Stimulated activated CD8-positive, alpha-beta memory T cell treated with anti-CD3 and anti-CD28 coated beads, Interleukin-15, amount 100 ng/mL, for 1 hour (primary cell): ENCODE measurements around the gene BAZ2B.

Experiments
- DNase-seq: peaks from one replicate; pipeline ENCODE4 v3.0.0-alpha.2; 2020; ENCODE audit warnings: low read depth

The BAZ2B gene

DNA sequence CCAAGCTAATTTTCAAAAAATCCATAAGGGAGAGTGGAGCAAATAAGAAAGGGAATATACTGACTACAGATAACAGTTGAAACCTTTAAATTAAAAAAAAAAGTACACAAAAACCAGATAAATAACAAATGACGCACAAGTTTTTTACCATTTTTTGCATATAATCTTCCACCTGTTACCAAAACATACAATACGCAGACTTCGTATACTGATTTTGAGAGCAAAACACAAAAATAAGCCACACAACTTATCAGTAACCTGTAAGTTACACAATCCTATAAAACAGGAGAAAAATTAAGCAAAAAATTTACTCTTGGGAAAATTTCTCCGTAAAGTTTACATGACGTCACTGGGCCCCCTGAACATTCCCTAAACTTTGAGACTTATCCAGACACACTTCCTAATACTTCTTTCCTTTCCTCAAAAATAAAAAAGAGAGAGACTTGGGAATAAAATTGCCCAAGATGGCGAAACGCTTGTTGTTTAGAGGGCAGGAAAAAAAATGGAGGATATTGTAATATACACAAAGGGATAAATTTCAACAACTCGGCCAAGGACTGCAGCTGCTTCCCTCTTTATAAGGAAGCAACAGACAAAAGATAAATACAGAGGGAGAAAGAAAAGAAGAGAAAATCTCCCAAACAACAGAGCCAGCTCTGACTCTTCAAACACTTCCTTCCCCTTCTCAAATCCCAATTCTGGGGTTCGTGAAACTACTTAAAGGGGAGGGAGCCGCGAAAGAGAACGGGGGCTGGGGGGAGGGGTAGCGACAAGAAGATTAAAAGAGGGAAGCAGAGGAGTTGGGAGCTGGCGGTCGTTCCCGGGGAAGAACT is 1.6 kb downstream of the BAZ2B start:
- no peak for DNase-seq

DNA sequence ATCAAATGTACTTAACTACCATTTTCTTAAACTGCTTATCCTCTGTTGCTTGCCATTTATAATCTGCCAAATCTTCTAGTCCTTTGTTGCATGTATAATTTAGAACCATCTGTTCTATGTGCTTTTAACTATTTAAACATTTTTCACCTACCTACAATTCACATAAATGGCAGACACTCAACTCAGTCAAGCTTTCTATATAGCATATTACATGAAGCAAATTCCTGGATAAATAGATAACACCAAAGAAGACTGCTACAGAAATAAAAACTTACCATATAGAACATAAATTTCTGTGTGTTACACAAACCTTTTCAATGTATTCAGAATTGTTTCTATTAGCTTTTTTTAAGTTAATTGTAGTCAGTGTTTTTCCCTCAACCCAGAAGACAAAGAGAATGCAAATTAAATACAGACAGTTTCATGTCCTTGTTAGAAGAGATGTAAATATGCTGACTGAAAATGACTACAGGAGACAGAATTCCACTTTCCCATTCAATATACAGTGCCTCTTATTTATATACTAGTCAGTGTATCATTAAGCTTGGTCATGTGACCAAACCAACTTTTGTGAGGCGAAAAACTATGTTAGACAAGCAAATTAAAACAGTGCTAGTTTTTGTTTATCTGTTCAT is 2.6 kb downstream of the BAZ2B start:
- DNase-seq = no peak

DNA sequence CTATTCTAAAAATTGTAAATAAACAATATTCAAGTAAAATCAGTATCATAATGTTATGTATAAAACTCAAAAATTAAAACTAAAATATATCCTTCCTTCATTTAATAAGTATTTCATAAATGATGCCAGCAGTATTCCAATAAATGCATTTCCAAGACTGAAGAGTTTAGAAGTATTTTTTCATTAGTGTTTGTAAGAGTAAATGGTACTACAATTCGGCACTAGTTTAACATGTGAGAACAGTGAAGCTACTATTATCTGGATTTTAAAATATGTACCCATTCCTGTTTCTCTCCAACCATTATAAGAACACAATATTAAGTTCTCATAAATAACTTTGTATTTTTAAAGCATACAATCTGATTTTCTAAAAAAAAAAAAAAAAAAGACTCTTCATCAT is 3.3 kb downstream of the BAZ2B start:
- DNase-seq = no peak

DNA sequence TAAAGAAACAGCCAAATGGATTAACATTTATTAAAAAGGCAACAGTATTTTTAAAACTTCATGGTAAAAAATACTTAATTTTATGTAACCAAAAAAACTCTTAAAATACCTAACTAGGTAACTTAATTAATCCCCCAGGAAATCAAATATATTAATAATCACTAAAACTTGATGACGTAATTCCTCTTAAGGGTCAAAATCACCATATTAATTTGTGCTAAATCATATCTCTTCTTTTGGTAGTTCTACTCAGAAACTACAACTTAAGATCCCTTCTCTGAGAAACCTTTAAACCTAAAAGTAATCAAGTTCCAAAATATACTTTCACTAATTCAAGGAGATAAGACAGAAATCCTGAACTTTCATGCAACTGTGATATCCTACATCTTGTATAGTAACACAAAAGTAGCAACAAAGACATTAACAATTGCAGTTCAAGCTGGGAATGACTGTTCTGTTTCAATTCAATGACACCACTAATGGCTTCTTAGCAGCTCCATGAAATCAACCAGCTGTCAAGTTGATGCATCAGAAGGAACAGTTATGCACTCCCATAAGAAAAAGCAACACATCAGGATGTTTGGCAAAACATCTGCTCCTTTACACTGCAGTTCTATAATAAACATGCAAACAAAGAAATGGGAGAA is 4.0 kb downstream of the BAZ2B start:
- no peak for DNase-seq

DNA sequence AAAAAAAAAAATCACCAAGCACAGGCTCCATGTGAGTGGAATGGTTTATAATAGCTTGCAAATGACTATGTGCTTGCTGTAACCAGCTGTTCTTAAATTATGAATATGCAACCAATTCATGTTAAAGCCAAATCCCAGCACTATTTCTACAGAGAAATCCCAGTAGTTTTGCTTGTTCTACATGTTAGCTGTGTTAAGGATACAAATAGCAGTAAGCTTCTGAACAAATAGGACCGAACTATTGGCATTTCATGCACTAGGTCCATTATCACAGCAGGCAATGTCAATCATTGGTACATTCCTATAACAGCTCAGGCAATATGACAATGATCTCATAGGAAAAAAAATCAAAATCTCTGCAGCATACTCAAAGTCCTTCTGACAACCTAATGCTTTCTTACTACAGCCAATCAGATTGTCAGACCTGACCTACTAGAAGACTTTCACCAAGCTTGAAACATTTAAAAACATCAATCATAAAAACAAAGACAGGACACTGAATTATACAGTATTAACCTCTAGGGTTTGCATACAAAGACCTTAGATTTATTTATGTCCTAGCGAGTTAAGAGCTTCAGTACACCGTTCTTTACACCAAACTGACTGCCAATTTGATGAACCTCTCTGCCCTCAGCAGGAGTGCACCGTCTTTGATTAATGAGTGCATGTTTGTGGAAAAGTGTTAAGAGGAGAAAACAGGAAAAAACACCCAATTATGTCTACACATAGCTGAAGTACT is 6.4 kb downstream of the BAZ2B start:
- DNase-seq = no peak

DNA sequence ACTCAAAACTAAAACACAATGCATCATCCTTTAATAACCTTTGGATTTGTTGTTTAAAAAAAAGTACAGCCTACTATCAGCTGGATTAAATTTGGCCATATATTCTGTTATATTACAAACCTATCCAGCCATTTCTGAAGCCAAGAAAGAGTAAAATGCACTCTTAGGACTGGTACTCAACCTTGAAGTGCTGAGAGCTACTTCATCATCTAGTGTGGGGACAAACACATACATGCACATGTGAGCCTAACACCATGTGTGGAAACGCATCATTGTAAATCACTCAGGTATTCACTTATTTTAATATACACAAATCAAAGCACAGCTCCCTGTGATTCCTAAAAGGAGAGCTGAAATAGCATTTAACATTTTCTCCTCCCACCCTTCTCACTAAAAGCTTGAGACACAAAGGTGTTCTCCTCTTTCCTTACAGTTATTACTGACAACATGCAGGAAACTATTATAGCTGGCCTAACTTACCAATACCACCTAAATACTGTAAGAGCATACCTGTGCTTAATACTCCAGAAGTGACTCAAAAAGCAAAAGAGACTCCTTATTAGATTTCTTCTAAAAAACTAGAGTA is 7.5 kb downstream of the BAZ2B start:
- no peak for DNase-seq

DNA sequence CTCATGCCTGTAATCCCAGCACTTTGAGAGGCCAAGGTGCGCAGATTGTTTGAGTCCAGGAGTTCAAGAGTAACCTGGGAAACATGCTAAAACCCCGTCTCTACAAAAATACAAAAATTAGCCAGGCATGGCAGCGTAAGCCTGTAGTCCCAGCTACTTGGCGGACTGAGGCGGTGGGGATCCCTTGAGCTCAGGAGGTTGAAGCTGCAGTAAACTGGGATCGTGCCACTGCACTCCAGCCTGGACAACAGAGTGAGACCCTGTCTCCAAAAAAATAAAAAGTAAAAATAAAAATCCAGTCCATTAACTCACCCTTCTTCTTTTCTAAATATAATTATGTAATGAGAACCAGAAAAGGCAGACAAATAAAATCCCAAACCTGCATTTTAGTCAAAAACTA is 8.2 kb downstream of the BAZ2B start:
- DNase-seq = no peak

DNA sequence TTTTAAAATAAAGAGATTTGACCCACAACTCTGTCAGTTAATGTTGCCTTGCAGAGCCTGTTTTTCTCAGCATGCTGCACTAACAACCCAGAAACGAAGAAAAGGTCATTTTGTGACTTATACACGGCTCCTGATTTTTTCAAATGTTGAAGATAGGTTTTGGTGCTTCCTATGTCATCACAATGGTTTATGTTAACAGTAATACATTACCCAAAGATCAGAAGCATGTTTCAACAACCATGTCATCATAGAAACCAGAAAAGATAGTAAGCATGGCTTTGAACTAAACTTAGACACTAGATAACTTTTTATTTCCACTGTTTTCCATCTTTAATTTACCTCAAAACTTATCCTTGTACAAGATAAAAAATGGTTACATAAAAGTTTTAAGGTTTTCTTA is 10.1 kb downstream of the BAZ2B start:
- no peak for DNase-seq

DNA sequence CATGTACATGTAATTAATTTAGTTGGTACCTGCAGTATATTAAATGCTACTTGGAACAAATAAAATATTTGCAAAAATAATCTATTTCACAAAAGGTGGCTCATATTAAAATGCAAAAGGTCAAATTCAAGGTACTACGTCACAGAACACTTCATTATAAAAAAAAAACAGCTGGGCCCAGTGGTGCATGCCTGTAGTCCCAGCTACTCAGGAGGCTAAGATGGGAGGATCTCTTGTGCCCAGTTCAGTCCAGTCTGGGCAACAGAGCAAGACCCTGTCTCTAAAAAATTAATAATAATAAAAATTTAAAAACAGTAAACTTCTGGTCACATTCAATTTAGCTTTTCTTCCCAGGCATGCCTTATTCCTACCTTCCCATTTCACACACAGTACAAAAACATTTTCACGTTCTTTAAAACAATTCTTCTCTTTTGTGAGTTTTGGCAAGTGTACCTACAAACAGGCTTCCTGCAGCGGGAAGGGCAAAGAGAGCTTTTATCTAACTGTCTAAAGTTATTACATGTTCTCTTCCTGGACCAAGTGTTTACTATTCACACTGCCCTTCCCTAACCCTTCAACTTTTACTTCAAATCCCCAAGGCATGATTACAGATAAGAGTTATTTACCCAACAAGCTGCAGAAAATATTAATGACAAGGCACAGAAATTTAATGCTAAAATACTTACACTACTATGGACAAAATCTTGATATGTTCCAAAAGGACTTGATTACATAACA is 10.7 kb downstream of the BAZ2B start:
- no peak for DNase-seq

DNA sequence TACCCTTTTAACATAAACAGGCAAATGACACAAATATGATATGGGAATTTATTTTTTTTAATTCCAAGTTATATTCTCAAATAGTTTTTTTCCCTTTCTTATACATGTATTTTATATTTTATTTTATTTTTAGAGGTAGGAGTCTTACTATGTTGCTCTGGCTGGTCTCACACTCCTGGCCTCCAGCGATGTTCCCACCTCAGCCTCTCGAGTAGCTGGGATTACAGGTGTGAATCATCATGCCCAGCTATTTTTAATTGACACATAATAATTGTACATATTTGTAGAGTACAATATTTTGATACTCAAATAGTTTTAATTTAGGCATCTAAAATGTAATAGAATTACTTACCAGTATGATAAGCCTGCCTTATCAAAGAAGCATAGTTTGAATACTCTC is 12.2 kb downstream of the BAZ2B start:
- no peak for DNase-seq

DNA sequence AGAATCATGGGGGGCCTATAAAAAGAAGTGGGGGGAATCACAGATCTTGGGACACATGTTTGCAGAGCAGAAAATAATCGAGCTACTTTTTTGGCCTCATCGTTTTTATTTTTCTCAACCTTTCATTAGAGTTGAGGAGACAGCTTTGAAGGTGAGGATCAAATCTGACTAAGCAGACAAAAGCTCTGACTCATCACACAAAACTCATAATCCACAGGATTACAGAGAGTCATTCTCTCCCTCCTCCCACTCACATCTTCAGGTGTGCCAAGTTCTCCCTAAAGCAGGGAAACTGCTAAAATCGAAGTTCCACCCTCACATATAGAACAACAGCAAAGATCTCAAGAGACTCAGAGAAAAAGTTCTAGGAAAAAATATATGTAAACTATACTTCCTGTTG is 15.6 kb downstream of the BAZ2B start:
- no peak for DNase-seq

DNA sequence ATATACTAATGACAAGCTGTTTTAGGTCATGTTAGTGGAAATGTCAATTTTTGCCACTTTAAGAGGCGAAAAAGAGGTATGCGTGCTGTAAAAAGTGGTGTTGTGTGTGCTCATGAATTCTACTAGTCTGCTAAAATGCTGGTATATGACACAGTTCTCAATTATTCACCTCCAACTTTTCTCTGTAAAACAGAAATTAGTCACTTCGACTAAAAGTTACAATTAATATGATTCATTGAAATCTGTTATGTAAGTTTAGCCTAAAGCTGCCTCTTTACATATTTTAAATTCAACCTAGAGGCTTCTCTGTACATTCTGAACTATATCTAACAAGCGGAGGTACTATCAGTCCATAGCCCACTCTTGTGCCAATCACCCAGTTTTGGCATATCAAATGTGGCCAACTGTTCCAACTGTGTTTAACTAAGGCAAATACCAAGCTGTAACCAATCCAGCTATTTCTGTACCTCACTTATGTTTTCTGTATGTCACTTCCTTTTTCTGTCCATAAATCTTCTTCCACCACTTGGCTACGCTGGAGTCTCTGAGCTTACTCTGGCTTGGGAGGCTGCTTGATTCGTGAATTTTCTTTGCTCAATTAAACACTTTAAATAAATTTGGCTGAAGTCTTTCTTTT is 20.8 kb downstream of the BAZ2B start:
- DNase-seq = no peak

DNA sequence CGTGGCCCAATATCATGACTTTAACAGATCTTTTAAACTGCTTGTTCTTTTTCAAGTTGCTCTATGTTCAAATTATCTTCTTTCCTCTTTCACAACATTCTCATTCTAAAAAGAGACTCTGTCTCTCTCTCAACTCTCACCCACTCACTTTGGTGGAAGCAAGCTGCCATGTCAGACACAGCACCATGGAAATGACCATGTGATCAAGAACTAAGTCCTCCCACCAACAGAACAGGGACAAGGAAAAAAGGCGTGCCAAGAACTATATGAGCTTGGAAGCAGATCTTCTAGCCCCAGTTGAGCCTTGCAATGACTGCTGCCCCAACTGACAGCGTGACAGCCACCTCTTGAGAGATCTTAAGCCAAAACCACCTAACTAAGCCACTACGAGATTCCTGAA is 23.9 kb downstream of the BAZ2B start:
- DNase-seq = no peak

DNA sequence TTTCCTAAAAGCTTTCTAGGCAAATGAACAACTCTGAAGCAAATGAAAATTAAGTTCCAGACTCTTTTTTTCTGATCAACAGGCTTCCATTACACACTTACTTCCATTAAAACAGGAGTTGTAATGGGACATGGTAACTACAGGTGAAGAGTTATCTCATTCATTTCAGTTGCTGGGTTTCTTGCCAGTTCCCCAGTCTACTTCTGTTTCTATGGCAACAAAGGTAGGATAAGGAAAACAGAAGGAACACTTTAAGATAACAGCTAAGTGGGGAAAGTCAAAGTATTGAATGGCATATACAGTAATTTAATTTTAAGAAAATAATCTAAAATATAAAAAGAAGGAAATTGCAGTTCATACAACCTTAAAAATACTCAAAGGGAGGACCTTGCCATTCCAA is 25.1 kb downstream of the BAZ2B start:
- DNase-seq = no peak

DNA sequence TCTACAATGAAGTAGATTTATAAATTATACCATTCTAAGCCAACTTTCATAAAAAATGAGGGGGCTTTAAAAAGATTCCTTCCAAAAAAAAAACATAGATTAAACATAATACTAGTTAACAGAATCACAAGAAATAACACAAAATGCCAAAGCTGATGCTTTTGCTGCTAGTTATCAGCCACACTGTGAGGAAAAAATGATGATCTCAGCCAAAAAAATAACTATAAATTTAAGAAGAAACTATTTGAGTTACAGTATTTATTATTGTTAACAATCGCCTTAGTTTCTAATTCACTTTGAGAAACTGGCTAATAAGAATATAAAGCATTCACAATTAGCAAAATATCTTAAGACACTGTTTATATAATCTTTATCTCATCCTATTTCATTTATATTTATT is 27.1 kb downstream of the BAZ2B start:
- no peak for DNase-seq

DNA sequence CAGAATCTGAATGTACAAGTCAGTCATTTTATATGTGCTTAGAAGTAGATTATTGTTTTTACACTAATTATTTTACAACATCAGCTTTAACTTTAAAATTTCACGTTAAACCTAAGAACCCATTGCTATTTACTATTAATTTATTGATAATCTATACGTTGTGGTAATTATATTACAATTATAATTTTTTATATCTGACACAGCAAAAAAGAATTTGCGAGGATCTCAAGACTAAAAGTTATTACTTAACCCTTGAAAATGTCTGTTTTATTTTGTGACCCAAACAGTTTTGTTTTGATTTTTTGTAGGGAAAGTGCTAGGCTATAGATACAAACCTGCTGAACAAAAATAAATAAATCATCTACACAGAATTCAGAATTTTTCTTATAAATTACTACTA is 30.3 kb downstream of the BAZ2B start:
- DNase-seq = no peak

DNA sequence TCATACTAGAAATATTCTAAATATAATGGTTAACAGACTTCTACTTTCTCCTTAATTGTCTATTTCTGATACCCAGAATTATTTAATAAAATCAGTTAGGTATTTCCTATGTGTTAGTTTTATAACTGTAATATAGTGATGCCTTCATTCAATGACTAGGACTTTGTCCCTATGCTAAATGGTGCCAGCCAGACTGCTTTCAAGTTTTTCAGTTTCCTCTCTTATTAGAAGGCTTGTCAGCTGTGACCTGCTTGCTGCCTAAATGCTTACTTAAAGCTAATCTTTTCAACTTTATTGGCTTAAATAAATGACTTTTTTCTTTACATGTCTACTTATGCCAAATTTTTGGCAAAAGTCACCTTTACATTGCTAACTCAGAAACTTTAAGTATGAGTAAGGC is 30.7 kb downstream of the BAZ2B start:
- DNase-seq = no peak

DNA sequence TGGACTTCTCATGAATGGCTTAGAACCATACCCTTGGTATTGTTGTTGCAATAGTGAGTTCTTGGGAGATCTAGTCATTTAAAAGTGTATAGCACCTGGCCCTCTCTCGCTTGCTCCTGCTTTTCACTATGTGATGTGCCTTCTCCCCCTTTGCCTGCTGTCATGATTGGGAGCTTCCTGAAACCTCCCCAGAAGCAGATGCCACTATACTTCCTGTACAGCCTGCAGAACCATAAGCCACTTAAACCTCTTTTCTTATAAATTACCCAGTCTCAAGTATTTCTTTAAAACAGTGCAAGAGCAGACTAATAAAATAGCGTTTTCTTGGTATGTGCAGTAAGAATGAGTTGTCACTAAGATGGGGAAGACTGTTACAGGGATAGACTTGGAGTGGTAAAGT is 31.6 kb downstream of the BAZ2B start:
- DNase-seq = no peak

DNA sequence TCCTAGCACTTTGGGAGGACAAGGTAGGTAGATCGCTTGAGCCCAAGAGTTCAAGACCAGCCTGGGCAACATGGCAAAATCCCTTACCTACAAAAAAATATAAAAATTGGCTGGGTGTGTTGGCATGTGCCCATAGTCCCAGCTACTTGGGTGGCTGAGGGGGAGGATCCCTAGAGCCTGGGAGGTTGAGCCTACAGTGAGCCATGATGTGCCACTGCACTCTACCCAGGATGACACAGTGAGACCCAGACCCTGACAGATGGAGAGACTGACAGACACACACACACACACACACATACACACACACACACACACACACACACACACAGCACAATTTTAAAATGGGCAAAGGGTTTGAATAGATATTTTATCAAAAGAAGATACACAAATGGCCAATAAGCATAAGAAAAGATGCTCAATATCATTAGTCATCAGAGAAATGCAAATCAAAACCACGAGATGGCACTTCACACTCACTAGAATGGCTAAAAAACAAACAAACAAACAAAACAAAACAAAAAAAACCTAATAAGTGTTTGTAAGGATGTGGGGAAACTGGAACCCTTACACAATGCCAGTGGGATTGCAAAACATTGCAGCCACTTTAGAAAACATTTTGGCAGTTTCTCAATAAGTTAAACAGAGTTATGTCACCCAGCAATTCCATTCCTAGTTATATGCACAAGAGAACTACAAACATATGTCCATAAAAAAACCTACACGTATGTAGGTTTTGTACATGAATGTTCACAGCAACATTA is 42.3 kb downstream of the BAZ2B start:
- DNase-seq = no peak

DNA sequence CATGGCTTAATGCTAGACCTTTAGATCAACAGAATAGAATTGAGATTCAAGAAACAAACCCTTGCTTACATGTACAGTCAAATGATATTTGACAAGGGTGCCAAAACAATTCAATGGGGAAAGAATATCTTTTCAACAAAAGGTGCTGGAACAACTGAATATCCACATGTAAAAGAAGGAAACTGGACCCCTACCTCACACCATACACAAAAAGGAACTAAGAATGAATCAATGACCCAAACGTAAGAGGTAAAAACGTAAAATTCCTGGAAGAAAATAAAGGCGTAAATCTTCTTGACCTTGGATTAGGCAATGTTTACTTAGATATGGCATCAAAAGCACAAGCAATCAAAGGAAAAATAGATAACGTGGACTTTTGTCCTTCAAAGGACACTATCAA is 43.1 kb downstream of the BAZ2B start:
- no peak for DNase-seq
